Erythroblast (primary cell): Measurements from ENCODE around the gene LHPP.
"Not testable (repeated sequence)": the region's sequence is repeated elsewhere in the genome, so short reads cannot be mapped to it uniquely, and the experiment has no call there.

ENCODE experiments used
- DNase-seq, 2 experiments: peaks; one replicate each; lab custom pipeline; 2025; lab: John Stamatoyannopoulos, UW
- GATA1 ChIP-seq: IDR thresholded peaks from 2 replicates; pipeline ENCODE4 v1.6.1; 2011; ENCODE audit warnings: low read depth, mild to moderate bottlenecking, control low read depth, low read length, moderate library complexity
- POLR2A ChIP-seq: IDR thresholded peaks from 2 replicates; pipeline ENCODE4 v1.6.1; 2011; ENCODE audit warnings: mild to moderate bottlenecking, low read length

The LHPP gene

GRCh38 chr10:124576526-124577420, 115.2 kb downstream of the LHPP start:
- TF ChIP-seq POLR2A (no peak), GATA1 (no peak)

GRCh38 chr10:124577651-124578050, 116.0 kb downstream of the LHPP start:
- TF ChIP-seq POLR2A (no peak), GATA1 (no peak)
- no peak for DNase-seq

More at GRCh38 chr10:124576526-124577420, 115.2 kb downstream of the LHPP start:
- DNase-seq, result no peak

DNA sequence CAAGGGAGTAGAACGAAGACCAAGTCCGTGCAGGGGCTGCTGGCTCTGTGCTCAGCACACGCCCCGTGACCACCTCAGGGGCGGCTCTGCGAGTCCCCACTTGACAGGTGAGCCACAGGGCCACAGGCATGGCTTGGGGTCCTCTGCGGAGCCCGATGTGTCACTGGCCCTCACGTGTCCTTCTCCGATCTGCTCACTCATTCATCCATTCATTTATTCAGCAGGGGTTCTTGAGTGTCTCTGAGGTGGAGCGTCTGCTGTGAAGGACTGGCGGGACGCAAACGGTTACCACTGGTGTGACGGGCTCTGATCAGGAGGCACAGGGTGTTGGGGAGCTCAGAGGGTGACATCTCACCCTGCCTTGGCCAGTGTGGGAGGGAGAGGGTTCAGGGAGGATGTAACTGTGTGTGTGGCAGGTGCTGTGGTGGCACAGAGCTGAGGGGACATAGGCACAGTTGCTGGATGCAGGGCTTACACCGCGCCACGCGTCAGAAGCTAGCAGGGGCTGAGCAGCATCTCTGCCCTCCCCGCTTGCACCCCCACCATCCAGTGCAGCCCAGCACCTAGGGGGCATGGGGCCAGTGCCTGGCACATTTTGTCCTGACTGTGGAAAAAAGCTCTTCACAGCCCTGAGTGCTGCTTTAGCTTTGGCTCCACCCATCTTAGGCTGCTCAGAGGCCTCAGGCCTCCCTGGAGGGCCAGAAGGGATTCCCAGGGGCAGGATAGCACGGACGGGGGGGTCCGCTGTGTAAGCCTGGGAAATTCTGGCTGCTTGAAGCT, 116.8 kb downstream of the LHPP start:
- no peak for TF ChIP-seq GATA1
- TF ChIP-seq POLR2A, result no peak
- no peak for DNase-seq

DNA sequence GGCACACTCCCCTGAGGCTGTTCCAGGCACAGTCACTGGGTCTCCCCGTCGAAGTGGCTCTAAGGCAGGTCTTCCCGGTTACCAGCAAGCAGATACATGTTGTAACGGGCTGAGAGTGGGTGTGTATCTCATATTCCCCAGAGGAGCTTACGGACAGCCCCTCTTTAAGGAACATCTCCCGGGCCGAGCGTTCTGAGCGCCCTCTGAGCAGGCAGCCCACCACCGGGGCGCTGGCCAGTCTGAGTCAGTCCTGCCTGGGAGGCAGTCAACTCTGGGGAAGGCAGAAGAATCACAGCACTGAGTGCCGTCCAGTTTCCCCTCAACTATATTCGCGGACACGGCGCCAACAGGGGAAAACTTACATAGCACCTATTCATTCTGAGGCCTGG, 117.4 kb downstream of the LHPP start:
- no peak for DNase-seq
- TF ChIP-seq POLR2A, result no peak
- TF ChIP-seq GATA1, result no peak

DNA sequence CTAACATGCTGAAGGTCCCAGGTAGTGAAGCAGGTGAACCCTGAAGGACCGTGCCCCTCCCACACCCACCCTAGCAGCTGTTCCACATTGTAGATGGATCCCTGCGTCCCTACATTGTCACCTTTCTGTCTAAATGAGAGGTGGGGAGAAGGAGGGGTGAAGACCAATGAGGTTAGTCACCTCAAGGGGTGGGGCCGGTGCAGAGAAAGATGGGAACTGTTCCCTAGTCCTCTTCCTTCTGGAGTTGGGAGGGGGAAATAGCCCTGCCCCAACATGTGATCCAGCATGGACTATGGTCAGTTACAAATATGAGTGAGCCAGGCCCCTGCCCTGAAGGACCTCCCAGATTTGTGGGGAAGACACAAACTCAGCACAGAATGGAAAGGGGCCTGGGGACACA, 124.5 kb downstream of the LHPP start:
- TF ChIP-seq GATA1 (no peak), POLR2A (no peak)

DNA sequence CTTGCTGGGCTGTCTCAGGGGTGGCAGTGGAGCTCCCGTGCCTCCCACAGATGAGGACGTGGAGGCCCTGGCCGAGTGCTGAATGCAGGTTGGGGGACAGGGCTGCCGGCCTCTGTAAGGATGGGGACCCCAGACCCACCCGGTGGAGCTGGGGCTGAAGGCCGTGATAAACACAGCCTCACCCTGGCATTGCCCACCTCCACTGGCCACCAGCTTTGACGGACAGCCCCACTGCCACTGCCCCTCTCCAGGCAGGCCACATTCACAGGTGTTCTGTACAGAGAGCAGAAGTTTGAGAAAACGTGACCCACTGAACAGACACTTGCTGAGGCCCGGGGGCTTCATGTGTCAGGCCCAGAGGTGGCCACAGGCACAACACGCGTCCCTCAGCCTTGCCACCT, 126.2 kb downstream of the LHPP start:
- no peak for DNase-seq
- no peak for TF ChIP-seq POLR2A
- TF ChIP-seq GATA1, result no peak

More for the DNA sequence above, 124.5 kb downstream of the LHPP start:
- DNase-seq, result no peak

GRCh38 chr10:124588341-124588735, 126.7 kb downstream of the LHPP start:
- DNase-seq, result not testable (repeated sequence)

- peak; percentile 58 to 80 for DNase-seq
- TF ChIP-seq GATA1 (peak; percentile 48), POLR2A (no peak)
Observed at GRCh38 chr10:124588736-124589490, 127.3 kb downstream of the LHPP start.

- no peak for DNase-seq
- no peak for TF ChIP-seq POLR2A
- TF ChIP-seq GATA1, result no peak
Observed at GRCh38 chr10:124589491-124590041, 127.9 kb downstream of the LHPP start.

DNA sequence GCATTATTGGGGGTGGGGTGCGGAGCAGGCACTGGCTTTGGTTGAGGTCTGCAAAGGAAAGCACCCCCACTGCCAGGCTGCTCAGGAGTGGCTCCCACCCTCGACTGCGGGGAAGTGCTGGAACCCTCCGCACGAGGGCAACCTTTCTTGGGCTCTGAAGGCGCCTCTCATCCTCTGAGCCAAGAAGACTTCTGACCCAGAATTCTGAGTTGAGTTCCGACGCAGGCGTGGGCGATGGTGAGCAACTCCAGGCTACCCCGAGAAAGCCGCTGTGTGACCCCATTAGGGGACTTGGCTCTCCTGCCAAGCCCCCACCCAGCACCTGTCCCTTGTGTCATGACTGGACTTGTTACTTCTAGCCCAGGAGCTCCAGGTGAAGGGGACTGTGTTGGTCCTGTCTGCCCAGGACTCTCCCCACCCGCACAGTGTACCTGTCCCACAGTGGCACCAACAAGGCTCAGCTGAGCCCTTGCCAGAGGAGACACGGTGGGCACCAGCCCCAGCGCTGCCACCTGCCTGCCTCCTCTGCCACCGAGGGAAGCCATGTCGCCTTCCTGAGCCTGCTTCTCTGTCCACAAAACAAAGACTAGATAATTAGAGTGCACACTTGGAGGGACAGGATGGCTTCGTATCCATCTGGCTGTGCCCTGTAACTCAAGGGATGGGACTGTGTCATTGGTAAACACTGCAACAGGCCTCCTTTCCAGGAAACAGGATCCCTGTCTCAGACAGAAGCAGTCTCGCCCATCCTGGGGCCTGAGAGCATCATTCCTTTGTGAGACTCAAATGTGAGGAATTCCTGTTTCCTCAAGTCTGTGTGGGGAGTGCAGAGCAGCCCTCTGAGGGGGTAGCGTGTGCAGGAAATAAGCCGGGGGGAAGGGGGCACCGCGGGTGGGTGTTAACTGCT, 128.8 kb downstream of the LHPP start:
- no peak for DNase-seq
- TF ChIP-seq POLR2A (no peak), GATA1 (no peak)

DNA sequence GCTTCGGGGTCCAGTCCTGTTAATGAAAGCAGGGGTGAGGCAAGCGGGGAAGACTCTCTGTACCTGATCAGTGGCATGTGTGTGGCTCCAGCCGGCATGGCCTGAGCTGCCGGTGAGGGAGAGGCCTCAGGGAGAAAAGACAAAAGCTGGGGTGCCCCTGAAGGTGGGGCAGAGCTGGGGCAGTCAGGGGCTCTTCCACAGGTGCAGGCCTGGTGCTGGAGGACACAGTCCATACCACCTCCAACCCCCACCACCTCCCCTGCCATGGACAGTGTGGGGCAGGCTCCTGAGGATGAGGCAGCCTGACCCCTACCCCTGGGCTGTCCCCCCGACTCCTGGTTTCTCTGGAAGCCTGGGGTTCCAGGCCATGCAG, 129.5 kb downstream of the LHPP start:
- DNase-seq, result no peak
- TF ChIP-seq POLR2A (no peak), GATA1 (no peak)

GRCh38 chr10:124592101-124592500, 130.5 kb downstream of the LHPP start:
- TF ChIP-seq GATA1 (no peak), POLR2A (no peak)
- DNase-seq, result no peak

GRCh38 chr10:124592736-124593430, 131.3 kb downstream of the LHPP start:
- no peak for TF ChIP-seq GATA1
- DNase-seq, result no peak
